COLO829 (cell line): Measurements from ENCODE around the gene DNAH6.

Experiments
- DNase-seq: peaks from one replicate; pipeline ENCODE4 v3.0.0; 2012; ENCODE audit warnings: low spot score

Gene DNAH6

GRCh38 chr2:84697895-84698294 is 181.6 kb downstream of the DNAH6 start:
- no peak for DNase-seq

- no peak for DNase-seq
These were observed 183.7 kb downstream of the DNAH6 start for GRCh38 chr2:84700006-84700405.

- no peak for DNase-seq
These were observed 185.6 kb downstream of the DNAH6 start for GRCh38 chr2:84701880-84702279.

GRCh38 chr2:84702941-84703340 is 186.6 kb downstream of the DNAH6 start:
- no peak for DNase-seq

- no peak for DNase-seq
These were observed 187.5 kb downstream of the DNAH6 start for GRCh38 chr2:84703831-84704230.

GRCh38 chr2:84704505-84705244 is 188.4 kb downstream of the DNAH6 start:
- DNase-seq, result no peak

- no peak for DNase-seq
These were observed 189.6 kb downstream of the DNAH6 start for GRCh38 chr2:84705858-84706257.

- DNase-seq, result no peak
These were observed 192.1 kb downstream of the DNAH6 start for GRCh38 chr2:84708442-84708841.

- no peak for DNase-seq
These were observed 195.4 kb downstream of the DNAH6 start for GRCh38 chr2:84711651-84712050.

GRCh38 chr2:84713441-84713840 is 197.1 kb downstream of the DNAH6 start:
- no peak for DNase-seq

- DNase-seq, result no peak
These were observed 200.3 kb downstream of the DNAH6 start for GRCh38 chr2:84716564-84716963.

GRCh38 chr2:84717302-84717701 is 201.0 kb downstream of the DNAH6 start:
- no peak for DNase-seq

- DNase-seq, result no peak
These were observed 203.1 kb downstream of the DNAH6 start for GRCh38 chr2:84719434-84719833.

GRCh38 chr2:84723831-84724230 is 207.5 kb downstream of the DNAH6 start:
- DNase-seq, result no peak

GRCh38 chr2:84725717-84726116 is 209.4 kb downstream of the DNAH6 start:
- no peak for DNase-seq

- no peak for DNase-seq
These were observed 211.0 kb downstream of the DNAH6 start for GRCh38 chr2:84727315-84727714.

GRCh38 chr2:84729224-84729623 is 212.9 kb downstream of the DNAH6 start:
- no peak for DNase-seq

GRCh38 chr2:84731185-84731584 is 214.9 kb downstream of the DNAH6 start:
- DNase-seq, result no peak

- no peak for DNase-seq
These were observed 216.8 kb downstream of the DNAH6 start for GRCh38 chr2:84732897-84733778.

GRCh38 chr2:84735389-84735788 is 219.1 kb downstream of the DNAH6 start:
- DNase-seq, result no peak

- no peak for DNase-seq
These were observed 225.0 kb downstream of the DNAH6 start for GRCh38 chr2:84741182-84741822.

- no peak for DNase-seq
These were observed 232.0 kb downstream of the DNAH6 start for GRCh38 chr2:84748341-84748740.

GRCh38 chr2:84749442-84749841 is 233.1 kb downstream of the DNAH6 start:
- no peak for DNase-seq
